PC-9 (cell line): ENCODE measurements around the gene EPHA7.

ENCODE experiments used
- CTCF ChIP-seq: fragments of 200-600 bp; sonication (generic); conservative IDR thresholded peaks from 2 replicates; pipeline ENCODE4 v1.6.1; 2017; ENCODE audit warnings: mixed run types, antibody characterized with exemption, mild to moderate bottlenecking, moderate library complexity
- EZH2 ChIP-seq: fragments of 200-600 bp; sonication (generic); IDR thresholded peaks from 2 replicates; pipeline ENCODE4 v1.8.0; 2017; ENCODE audit warnings: antibody characterized with exemption, low read depth

- TF ChIP-seq EZH2 = no peak
- no peak for TF ChIP-seq CTCF
These were observed 25.7 kb downstream of the EPHA7 start for GRCh38 chr6:93393554-93394074.
